Fibroblast of skin of right biceps (primary cell): ENCODE results near the gene VAV2.
A peak's percentile ranks its signal among the peaks of the same experiment; 100 is the strongest.
"Not testable (repeated sequence)": the region's sequence is repeated elsewhere in the genome, so short reads cannot be mapped to it uniquely, and the experiment has no call there.

Source experiments
- DNase-seq: peaks from one replicate; pipeline ENCODE4 v3.0.0-alpha.2; 2013

The VAV2 gene

DNA sequence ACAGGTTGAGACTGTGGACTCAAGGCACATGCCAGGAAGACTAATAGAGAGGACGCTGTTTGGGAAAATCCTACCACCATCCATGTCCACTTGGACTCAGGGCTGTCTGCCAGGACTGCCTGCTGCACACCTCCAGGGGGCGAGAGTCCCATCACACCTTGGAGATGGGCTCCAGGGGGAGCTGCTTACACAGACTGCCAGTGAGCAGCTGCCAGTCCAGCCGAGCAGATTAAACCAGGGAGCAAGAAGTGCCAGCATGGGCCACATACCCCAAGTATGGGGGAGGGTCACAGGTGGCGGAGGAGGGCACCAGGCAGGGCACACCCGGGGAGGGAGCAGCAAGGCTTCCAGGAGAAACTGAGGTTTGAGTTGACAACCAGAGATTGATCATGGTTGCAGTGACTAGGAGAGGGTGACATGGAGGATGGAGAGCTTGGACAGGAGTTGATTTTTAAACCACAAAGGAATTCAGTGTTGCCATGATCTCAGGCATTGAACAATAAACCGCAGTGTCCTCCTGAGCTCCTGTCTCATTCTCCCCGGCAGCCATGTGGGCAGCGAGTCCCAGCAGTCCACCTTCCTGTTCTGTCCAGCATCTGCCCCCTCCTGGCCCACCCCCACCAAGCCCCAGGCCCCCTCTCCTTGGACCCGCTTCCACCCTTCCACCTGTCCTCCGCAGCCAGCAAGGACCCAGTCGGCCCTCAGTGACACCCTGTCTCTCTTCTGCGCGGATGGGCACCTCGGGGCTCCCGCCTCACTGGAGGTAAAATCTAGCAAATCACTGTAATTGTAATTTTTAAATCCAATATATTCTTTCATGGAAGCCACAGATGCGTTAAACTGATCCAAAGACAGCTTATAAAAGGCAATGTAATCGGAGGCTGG, 3.1 kb upstream of the VAV2 start:
- peak; percentile 28 for DNase-seq

DNA sequence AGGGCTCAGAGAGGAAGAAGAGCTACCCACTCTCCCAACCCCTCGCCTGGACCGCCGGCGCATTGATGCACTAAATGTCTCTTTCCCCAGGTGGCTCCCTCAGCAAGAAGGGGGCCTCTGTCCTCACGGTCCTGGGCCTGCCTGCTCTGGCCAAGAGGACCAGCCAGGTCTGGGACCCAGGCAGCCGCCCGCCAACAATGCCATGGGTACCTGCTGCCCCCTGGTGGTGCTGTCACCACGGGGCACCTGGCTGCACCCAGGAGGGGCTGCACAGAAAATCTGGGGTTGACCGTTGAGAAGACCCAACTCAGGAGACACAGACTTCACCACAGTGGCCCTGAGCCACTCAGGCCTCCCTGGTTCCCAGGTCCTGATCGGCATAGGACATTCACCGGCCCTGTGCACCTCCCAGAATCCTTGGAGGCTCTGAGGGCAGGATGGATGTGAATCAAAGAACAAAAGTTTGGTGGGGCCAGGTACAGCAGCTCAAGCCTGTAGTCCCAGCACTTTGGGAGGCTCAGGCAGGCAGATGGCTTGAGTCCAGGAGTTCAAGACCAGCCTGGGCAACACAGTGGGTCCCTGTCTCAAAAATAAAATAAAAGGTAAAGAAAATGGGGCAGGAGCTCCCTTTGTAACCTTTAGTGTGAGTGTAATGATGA, 2.4 kb upstream of the VAV2 start:
- DNase-seq = peak; percentile 56

DNA sequence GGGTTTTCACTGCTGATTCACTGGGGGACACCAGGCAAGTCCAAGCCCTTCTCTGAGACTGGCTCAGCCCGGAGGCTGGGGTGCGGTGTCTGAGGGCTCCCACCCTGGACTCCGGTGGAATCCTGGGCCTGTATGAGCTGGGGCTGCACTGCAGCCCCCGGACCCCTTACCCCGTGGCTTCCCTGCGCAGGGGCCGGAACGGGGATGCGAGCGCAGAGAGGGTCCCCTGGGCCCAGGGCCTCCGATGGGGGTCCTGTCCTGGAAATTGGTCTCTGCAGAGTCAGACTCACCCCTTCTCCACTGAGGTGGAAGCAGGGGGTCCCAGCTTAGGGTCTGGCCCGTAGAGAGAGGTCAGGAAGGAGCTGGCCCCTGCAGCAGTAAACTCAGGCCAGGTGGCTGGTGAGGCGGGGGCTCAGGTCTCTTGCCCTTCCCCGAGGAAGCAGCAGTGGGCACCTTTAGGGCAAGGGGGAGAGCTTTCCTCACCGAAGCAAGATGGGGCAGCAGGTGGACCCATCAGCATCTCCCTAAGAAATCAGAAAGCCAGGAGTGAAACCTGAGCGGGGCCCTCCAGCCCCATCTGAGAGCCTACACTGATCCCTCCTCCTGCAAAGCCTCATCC, 1.6 kb upstream of the VAV2 start:
- no peak for DNase-seq

DNA sequence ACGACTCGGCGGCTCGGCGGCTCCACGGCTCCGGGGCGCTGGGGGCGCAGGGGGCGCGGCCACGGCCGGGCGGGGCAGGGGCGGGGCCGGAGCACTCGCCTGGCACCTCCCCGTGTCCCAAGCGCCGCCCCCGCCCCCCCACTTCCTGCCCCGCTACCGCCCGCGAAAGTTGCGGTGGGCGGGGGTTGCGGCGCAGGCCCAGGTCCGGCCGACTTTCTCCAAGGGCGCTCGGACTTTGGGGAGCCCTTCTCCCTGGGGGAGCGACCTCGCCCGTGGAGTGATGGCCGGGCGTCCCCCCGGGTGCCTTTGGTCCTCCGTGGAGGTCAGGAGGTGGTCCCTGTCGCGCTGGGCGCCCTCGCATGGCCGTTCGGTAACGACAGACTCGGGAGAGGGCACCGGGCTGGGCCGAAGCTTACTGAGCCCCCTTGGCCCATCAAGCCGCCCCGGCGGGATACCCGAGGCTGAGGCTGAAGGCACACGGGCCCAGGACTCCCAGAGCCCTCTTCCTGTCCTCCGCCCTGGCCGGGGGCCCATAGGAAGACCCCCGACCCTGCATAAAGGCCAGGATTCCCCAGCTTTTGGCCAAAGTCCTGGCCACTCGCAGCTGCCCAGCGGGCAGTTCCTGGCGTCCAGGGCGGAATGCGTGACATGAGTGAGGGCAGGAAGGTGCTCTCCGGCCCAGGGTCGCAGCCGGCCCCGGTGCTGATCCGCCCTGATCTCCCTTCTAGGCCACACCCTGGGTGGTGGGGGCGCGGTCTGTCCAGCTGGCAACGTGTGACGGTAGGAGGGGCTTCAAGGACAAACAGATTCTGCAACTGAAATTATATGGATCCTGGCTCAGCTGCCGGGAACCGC, 883 bp upstream of the VAV2 start:
- DNase-seq = peak; percentile 91

DNA sequence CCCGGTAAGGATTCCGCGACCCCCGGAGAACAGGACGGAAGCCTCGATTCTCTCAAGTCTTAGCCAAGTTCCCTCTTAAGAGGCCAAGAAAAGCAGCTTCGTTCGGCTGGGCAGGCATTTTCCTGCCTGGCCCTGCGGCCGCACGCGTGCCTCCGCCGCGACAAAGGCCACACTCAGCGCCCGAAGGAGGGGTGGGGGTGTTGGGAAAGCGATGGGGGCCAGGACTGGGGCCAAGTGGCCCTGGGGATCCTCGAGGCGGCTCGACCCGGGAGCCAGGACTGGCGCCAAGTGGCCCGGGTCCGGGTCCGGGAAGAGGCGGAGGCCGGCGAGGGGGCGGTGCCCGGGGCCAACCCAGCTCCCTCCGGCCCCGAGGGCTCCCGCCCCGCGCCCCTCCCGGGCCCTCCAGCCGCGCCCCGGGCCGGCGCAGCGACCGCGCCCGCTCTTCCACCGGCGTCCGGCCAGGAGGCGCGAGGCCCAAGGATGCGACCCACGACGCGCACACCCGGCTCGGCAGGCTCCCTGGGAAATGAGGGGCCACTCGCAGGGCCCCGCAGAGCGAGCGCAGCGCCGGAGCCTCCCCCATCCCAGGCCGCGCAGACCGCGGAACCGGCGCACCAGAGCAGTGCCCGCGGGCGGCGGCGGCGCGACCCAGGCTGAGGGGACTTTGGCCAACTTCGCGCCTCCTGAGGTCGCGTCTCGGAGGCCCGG, 756 bp downstream of the VAV2 start:
- no peak for DNase-seq

DNA sequence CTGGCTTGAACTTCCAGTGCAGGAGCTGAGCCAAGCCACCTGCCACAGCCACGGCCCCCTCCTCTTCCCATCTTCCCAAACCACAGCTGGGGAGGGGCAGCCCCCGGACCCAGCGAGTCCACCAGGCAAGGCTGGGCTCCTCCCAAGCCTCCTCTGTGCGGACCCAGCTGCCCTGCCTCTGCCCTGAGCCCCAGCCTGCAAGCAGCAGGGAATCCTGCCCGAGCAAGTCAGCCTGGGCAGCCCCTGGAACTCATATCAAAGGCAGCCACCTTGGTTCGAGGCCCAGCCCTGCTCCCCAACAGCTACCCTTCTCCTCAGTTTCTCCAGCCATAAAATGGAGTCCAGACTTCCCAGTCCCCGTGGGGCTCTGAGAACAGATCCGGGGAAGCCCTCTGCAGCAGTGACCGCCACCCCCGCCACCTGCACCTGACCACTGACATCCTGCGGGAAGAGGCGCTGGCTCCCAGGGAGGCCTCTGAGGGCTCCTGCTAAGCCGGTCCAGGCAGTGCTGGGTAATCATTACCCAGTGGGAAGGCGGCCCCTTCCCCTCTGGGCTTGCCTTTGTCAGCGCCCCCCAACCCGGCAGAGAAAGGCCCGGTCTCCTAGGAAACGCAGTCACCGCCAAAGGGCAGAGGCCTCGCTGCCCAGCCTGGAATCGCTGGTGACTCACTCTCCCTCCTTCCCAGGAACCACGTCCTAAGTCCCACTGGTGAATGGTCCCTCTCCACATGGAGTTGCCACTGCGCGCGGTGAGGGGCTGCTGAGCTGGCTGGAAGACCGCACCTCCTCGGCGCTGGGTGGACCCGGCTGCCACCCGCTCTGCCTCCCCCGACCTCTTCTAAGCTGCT, 1.5 kb downstream of the VAV2 start:
- DNase-seq = peak; percentile 60

DNA sequence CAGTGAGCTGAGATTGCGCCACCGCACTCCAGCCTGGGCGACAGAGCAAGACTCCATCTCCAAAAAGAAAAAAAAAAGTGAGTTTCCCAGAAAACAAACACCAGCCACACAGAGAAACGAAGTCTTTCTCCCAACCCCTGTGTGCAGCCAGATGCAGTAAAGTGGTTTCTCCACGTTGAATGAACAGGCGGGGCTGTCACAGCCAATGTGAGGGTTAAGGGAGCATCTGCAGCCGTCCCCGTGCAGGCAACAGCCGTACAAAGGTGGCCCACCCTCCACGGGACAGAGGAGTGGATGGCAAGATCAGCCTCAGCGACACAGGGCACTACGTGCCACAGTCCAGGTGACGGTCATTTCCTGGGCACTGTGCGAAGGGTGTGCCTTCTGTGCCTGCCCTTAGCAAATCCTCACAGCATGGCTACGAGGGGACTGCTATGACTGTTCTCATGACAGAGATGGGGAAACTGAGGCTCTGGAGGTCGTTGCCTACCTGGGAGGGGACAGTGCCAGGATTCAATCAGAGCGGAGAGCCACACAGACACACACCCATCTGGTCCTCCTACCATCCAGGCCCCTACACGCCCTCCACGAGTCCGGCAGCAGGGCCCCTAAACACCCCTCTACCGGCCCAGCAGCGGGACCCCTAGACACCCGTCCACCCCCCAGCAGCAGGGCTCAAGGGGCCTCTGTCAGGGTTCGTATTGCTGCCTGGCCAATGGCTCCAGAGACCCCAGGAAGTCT, 2.3 kb downstream of the VAV2 start:
- no peak for DNase-seq

DNA sequence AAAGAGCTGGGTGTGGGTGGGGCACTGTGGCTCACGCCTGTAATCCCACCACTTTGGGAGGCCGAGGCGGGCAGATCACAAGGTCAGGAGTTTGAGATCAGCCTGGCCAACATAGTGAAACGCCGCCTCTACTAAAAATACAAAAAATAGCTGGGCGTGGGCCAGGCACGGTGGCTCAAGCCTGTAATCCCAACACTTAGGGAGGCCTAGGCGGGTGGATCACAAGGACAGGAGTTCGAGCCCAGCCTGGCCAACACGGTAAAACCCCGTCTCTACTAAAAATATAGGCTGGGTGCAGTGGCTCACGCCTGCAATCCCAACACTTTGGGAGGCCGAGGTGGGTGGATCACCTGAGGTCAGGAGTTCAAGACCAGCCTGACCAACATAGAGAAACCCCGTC, 3.4 kb downstream of the VAV2 start:
- not testable (repeated sequence) for DNase-seq

DNA sequence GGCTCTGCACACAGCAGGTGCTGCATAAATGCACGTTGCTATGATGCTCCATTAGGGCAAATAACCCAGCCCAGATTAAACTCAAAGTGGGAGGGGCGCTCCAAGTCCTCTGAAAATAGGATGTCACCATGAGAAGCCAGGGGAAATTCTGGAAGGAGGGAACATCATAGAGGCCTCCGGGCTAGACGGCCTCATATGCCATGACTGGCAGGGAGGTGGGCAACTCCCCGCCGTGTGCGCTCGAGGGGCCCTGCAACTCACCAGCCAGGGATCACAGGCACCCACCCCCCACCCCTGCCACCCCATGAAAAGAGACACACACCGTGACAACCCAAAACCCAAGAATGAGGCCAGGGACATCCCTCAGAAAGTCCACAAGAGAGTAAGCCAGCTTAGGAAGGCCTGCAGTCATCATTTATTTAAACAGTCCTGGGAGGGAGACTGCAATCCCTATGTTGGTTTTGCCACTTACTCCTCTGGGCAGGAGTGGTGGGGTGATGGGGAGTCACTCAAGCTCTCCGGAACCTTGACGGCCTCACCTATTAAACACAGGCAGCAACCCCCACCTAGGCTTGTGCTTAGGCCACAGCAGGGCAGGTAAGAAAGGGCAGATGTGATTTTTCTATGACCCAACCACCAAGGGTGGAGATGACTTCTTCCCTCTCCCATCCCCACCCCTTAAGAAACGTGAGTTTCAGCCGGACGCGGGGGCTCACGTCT, 4.0 kb downstream of the VAV2 start:
- DNase-seq = no peak

DNA sequence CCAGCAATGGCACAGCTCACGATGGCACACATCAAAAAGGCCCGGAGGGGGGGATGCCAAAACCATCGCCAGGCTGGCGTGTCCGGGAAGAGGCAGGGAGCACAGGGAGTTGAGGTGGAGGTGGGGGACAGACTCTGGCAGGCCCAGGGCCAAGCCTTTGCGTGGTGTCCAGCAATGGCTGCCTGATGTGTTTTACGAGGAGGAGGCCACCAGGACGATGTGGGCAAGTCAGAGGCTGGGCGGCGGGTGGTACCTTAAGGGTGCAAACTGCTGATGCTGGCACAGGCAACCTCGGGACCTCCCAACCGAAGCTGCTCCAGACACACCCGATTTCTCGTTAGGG, 4.7 kb downstream of the VAV2 start:
- no peak for DNase-seq

DNA sequence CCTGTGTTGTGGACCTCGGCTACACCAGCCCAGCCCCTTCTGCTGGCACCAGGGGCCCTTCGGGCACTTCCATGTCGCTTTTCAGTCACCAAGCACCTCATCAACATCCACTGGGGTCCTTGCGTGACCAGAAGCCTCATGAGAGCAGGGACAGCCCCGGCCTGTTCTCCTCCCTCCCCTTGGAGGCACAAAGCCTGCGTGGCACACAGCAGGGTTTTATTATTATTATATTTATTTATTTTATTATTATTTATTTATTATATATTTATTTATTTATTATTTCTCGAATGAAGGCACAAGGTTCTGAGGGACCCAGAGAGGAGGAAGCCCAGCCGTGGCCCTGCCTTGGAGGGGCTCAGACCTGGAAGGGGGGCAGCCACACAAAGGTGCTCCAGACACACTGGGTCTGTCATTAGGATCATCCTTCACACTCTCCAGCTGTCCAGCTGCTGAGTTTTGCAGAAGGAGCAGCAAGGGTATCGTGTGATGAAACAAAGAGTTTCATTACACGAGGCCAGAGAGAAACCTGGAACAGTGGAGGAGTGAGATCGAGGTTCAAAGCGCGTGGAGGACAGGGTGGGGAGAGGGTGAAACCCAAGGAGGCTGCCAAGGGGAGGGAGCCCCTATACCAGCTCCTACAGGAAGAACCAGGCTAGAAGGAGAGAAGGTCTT, 5.2 kb downstream of the VAV2 start:
- DNase-seq = no peak

DNA sequence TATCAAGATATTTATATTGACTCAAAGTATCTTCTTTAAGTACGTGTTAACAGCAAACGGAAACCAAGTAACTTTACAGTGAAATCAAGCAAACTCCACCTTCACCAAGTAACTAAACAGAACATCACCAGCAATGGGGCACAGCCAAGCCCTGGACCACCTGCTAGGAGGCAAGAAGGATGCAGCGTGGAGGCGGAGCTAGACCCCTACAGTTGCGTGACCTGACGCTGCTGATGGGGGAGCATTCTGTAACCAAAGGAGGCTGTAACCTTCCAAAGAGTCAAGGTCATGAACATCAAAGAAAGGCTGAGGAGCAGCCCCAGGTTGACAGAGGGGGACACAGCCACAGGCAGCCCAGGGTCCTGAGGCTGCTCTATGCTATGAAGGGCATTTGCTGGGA, 6.1 kb downstream of the VAV2 start:
- no peak for DNase-seq

DNA sequence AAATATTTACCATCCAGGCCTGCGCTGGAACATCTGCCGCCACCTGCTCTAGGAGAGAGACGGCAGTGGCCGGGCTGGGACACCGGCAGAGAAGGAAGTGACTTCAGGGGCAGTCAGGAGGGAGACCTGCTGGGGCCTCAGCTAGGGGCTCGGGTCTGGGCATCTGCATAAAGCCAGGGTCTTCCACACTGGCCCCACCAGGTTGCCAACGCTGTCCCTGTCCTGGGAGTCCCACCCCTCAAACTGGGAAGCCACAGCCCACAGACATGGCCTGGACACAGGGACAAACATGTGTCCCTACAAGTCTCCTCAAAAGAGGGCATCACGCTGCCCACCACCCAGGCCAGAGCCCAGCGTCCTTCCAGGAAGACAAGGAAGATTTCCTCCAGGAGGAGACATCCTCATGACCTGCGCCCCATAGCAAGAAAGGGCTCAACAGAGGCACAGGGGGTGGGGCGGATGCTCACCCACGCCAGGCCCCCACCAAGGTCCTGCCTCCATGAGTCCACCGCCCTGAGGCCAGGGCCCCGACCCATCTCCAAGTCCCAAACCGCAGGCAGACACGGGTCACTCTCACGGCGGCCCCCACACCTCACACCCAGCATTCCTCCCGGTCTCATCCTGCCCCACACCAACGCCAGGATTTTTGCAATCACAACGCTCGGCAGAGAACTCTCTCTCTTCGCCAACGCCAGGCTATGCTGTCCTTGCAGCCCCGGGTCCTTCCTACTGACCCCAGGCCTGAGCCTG, 9.0 kb downstream of the VAV2 start:
- no peak for DNase-seq

DNA sequence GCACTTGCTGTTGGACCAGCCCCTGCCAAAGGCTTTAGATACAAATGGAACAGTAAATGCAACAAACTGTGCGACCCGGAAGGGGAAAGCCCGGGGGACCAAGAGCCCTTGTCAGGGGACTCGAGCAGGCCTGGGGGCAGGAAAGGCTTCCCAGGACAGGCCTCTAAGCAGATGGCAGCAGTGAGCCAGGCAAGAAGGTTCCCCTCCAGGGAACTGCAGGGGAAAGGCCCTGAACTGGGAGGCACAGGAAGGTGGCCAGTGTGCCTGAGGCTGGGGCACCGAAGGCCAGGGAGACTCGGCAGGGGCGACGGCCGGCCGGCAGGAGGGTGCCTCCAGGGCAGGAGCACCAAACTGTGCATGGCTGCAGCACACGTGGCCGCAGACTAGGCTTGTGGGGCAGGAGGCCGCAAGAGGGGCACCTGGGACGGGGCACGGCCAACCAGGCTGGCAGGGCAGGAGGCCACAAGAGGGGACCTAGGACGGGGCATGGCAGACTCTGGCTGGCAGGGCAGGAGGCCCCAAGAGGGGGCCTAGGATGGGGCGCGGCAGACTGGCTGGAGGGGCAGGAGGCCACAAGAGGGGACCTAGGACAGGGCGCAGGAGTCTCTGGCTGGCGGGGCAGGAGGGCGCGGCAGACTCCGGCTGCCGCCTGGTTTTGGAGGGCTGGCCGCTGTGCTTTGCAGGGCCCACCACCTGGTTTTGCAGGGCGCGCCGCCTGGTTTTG, 10.0 kb downstream of the VAV2 start:
- DNase-seq = no peak

DNA sequence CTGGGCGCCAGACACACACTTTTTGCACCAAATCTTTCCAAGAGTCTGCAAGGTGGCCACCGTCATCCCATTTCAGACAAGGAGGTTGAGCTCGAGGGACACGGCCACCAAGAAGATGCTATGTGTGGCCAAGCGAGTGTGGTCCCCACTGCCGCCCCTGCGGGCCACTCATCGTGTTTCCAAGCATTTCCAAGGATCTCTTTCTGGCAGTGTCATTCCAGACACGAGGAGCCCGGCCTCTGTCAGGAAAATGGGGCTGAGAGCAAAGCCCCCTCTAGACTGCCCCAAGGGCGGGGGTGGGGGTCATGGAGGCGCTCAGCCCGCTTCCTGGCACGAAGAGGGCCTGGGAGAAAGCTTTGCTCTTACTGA, 10.6 kb downstream of the VAV2 start:
- no peak for DNase-seq

DNA sequence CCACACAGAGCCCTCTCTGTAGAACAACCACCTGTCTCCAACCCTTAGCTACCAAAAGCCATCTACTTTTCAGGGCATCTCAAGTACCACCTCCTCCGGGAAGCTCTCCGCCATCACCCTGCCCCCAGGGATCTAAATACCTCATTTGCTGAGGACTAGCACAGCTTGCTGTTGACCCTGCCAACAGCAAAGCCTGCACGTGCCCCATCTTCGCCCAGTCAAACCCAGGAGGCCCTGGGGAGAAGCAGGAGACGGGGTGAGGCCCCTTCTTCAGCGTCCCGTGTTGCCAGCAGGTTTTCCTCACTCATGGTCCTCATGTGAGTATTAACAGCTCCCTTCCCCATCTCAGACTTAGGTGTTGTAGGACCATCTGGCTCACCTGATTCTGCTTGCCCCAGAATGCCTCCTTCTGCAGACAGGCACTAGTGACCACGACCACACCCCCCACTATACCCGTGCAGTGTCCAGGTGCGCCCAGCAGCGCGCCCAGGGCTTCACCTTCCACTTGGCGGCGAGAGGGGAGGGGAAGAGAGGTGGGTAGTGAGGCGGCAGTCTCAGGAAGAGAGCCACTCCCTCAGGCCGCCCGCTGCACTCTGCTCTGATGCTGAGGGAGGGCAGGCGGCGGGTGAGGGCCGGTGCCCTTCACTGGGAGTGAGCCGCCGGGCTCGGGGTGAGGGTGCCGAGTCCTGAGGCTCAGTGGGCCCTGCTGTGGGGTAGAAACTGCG, 11.1 kb downstream of the VAV2 start:
- no peak for DNase-seq
